ENCODE results near the gene SLC17A3. TPM values are rescaled to one million over a fixed set of nuclear protein-coding genes. Genes with fewer than 3 reads are reported as not detected.

The SLC17A3 gene
- total and polyA plus RNA-seq, 2 donors (not counting 1 experiment from before 2014, with no cell fraction given): not detected

- H3K27me3 ChIP-seq (replicated peaks in 1 of 4; ENCODE audit: control extremely low read depth in 1 of 4, control insufficient read depth in 3 of 4, insufficient read depth in 4 of 4, low read length in 3 of 4): no peaks in the 10 kb centered on the region
- H3K79me2 ChIP-seq (ENCODE audit: control insufficient read depth, insufficient read depth, low read length): no peaks in the 10 kb centered on the region
- no peak overlapping the region for H3K4me2 ChIP-seq (replicated peaks; ENCODE audit: low read depth, low read length, poor library complexity, severe bottlenecking)
- H3K4me1 ChIP-seq (ENCODE audit: control insufficient read depth in 2 of 2, insufficient read depth in 2 of 2, low read length in 2 of 2): peaks cover 3 to 6% of the 10 kb centered on the region in 2 donors
- H3K27me3 Mint-ChIP-seq: peaks cover 9% of the 10 kb centered on the region
- no peak overlapping the region for H3K27ac ChIP-seq (ENCODE audit: low read length in 2 of 2)
- H3K4me3 Mint-ChIP-seq: no peak overlapping the region
- H3K4me1 Mint-ChIP-seq: peaks cover 4% of the 10 kb centered on the region
- ChIA-PET CTCF (no interaction called here), POLR2A (no interaction called here)
- TF ChIP-seq, protein P1, sequence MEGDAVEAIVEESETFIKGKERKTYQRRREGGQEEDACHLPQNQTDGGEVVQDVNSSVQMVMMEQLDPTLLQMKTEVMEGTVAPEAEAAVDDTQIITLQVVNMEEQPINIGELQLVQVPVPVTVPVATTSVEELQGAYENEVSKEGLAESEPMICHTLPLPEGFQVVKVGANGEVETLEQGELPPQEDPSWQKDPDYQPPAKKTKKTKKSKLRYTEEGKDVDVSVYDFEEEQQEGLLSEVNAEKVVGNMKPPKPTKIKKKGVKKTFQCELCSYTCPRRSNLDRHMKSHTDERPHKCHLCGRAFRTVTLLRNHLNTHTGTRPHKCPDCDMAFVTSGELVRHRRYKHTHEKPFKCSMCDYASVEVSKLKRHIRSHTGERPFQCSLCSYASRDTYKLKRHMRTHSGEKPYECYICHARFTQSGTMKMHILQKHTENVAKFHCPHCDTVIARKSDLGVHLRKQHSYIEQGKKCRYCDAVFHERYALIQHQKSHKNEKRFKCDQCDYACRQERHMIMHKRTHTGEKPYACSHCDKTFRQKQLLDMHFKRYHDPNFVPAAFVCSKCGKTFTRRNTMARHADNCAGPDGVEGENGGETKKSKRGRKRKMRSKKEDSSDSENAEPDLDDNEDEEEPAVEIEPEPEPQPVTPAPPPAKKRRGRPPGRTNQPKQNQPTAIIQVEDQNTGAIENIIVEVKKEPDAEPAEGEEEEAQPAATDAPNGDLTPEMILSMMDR (IDR thresholded peaks at IDR 0.05): no peak
- TF ChIP-seq EZH2 (IDR thresholded peaks at IDR 0.05; ENCODE audit: borderline replicate concordance, insufficient read depth, low read depth, low read length, poor library complexity, severe bottlenecking): no peak
- DNase-seq: no peak
- no peaks in the 10 kb centered on the region for H3K36me3 ChIP-seq (replicated peaks in 1 of 2; ENCODE audit: control extremely low read depth in 1 of 2, control insufficient read depth in 1 of 2, extremely low read depth in 1 of 2, insufficient read depth in 2 of 2, low read length in 1 of 2)
- H3K9ac ChIP-seq (ENCODE audit: low read length): no peak overlapping the region
- H3K9me3 ChIP-seq (ENCODE audit: control extremely low read depth in 1 of 3, control insufficient read depth in 2 of 3, insufficient read depth in 1 of 3, low read length in 2 of 3): no peaks in the 10 kb centered on the region
- intact Hi-C loops (cut with micrococcal nuclease): no loop called here
- no peaks in the 10 kb centered on the region for H3K9me3 Mint-ChIP-seq (ENCODE audit: insufficient read depth)
- H3K4me3 ChIP-seq (ENCODE audit: control extremely low read depth in 1 of 5, extremely low read depth in 1 of 5, insufficient read depth in 1 of 5, low read depth in 2 of 5, low read length in 4 of 5): no peak overlapping the region
- ATAC-seq (ENCODE audit: low read depth): no peak
- no peak overlapping the region for H2AFZ ChIP-seq (ENCODE audit: insufficient read depth, low read depth, low read length, poor library complexity, severe bottlenecking)
- 90% methylated on average over 2 of the region's 4 CpGs for WGBS (ENCODE audit: insufficient coverage)
- H4K20me1 ChIP-seq (ENCODE audit: control insufficient read depth, insufficient read depth, low read length, poor library complexity, severe bottlenecking): no peaks in the 10 kb centered on the region
- H3K27ac Mint-ChIP-seq: no peak overlapping the region
These were observed 29.5 kb upstream of the SLC17A3 start for GRCh38 chr6:25903467-25904099.

GRCh38 chr6:25902071-25902470 is 28.0 kb upstream of the SLC17A3 start:
- no peak overlapping the region for H3K9ac ChIP-seq (ENCODE audit: low read length)
- H3K4me2 ChIP-seq (replicated peaks; ENCODE audit: low read depth, low read length, poor library complexity, severe bottlenecking): peak overlapping the region; percentile 20
- peaks cover 3 to 6% of the 10 kb centered on the region in 2 donors for H3K4me1 ChIP-seq (ENCODE audit: control insufficient read depth in 2 of 2, insufficient read depth in 2 of 2, low read length in 2 of 2)
- peaks cover 4% of the 10 kb centered on the region for H3K4me1 Mint-ChIP-seq
- peaks cover 3% of the 10 kb centered on the region for H3K27me3 Mint-ChIP-seq
- no CpG with 5 or more reads among the region's 1 CpG for WGBS (ENCODE audit: insufficient coverage)
- ATAC-seq (ENCODE audit: low read depth) (no peak), DNase-seq (peak; percentile 9)
- no peaks in the 10 kb centered on the region for H3K36me3 ChIP-seq (replicated peaks in 1 of 2; ENCODE audit: control extremely low read depth in 1 of 2, control insufficient read depth in 1 of 2, extremely low read depth in 1 of 2, insufficient read depth in 2 of 2, low read length in 1 of 2)
- no peaks in the 10 kb centered on the region for H3K9me3 ChIP-seq (ENCODE audit: control extremely low read depth in 1 of 3, control insufficient read depth in 2 of 3, insufficient read depth in 1 of 3, low read length in 2 of 3)
- H2AFZ ChIP-seq (ENCODE audit: insufficient read depth, low read depth, low read length, poor library complexity, severe bottlenecking): peak overlapping the region; percentile 19
- H3K27ac Mint-ChIP-seq: no peak overlapping the region
- no peaks in the 10 kb centered on the region for H3K9me3 Mint-ChIP-seq (ENCODE audit: insufficient read depth)
- H3K27me3 ChIP-seq (replicated peaks in 1 of 4; ENCODE audit: control extremely low read depth in 1 of 4, control insufficient read depth in 3 of 4, insufficient read depth in 4 of 4, low read length in 3 of 4): no peaks in the 10 kb centered on the region
- no peaks in the 10 kb centered on the region for H3K79me2 ChIP-seq (ENCODE audit: control insufficient read depth, insufficient read depth, low read length)
- no peaks in the 10 kb centered on the region for H4K20me1 ChIP-seq (ENCODE audit: control insufficient read depth, insufficient read depth, low read length, poor library complexity, severe bottlenecking)
- ChIA-PET POLR2A (no interaction called here), CTCF (interaction anchor here (1.2 kb wide), 1 partner anchor 182 kb away, joined by 5 read pairs; no protein-coding TSS in a partner anchor)
- TF ChIP-seq, protein P1 (IDR thresholded peaks at IDR 0.05): no peak
- no peak overlapping the region for H3K27ac ChIP-seq (ENCODE audit: low read length in 2 of 2)
- intact Hi-C loops (cut with micrococcal nuclease): no loop called here
- H3K4me3 Mint-ChIP-seq: no peak overlapping the region
- no peak overlapping the region for H3K4me3 ChIP-seq (ENCODE audit: control extremely low read depth in 1 of 5, extremely low read depth in 1 of 5, insufficient read depth in 1 of 5, low read depth in 2 of 5, low read length in 4 of 5)
